Measurements from ENCODE around the gene MAD1L1. TPM values are rescaled to one million over a fixed set of nuclear protein-coding genes. Genes with fewer than 3 reads are reported as not detected.
"Not testable (repeated sequence)": the region's sequence is repeated elsewhere in the genome, so short reads cannot be mapped to it uniquely, and the experiment has no call there.

The MAD1L1 gene
- total RNA-seq, 1 donor from 2014 or later, result 16.2 TPM

GRCh38 chr7:1977876-1978441 lies 254.8 kb downstream of the MAD1L1 start:
- peaks cover 36% of the 10 kb centered on the region for H3K36me3 ChIP-seq

GRCh38 chr7:1977059-1977875 lies 255.5 kb downstream of the MAD1L1 start:
- intact Hi-C loops (cut with micrococcal nuclease), result no loop called here
- no peak for TF ChIP-seq CTCF (IDR thresholded peaks at IDR 0.05; ENCODE audit: borderline replicate concordance)
- peaks cover 36% of the 10 kb centered on the region for H3K36me3 ChIP-seq
- DNase-seq, result no peak
- H3K27ac ChIP-seq (replicated peaks), result no peak overlapping the region
- no peaks in the 10 kb centered on the region for H3K4me1 ChIP-seq
- H3K4me3 ChIP-seq, result no peak overlapping the region
- no peaks in the 10 kb centered on the region for H3K27me3 ChIP-seq (ENCODE audit: low read depth)
- H3K9me3 ChIP-seq (replicated peaks), result no peaks in the 10 kb centered on the region

More at GRCh38 chr7:1977876-1978441, 254.8 kb downstream of the MAD1L1 start:
- Histone ChIP-seq H3K9me3 (replicated peaks) (no peaks in the 10 kb centered on the region), H3K27ac (replicated peaks) (no peak overlapping the region), H3K27me3 (ENCODE audit: low read depth) (no peaks in the 10 kb centered on the region), H3K4me1 (no peaks in the 10 kb centered on the region), H3K4me3 (no peak overlapping the region)
- TF ChIP-seq CTCF (IDR thresholded peaks at IDR 0.05; ENCODE audit: borderline replicate concordance), result no peak
- DNase-seq, result no peak
- intact Hi-C loops (cut with micrococcal nuclease), result no loop called here

GRCh38 chr7:1976521-1976920 lies 256.2 kb downstream of the MAD1L1 start:
- H3K27ac ChIP-seq (replicated peaks); H3K9me3 ChIP-seq (replicated peaks); DNase-seq; intact Hi-C loops (cut with micrococcal nuclease); H3K4me1 ChIP-seq; H3K4me3 ChIP-seq; H3K27me3 ChIP-seq (ENCODE audit: low read depth): not testable (repeated sequence)
- H3K36me3 ChIP-seq, result peaks cover 36% of the 10 kb centered on the region

- peaks cover 36% of the 10 kb centered on the region for H3K36me3 ChIP-seq
- H3K4me3 ChIP-seq, result no peak overlapping the region
- no peaks in the 10 kb centered on the region for H3K27me3 ChIP-seq (ENCODE audit: low read depth)
- H3K4me1 ChIP-seq, result no peaks in the 10 kb centered on the region
- TF ChIP-seq CTCF (IDR thresholded peaks at IDR 0.05; ENCODE audit: borderline replicate concordance), result no peak
- no peaks in the 10 kb centered on the region for H3K9me3 ChIP-seq (replicated peaks)
- intact Hi-C loops (cut with micrococcal nuclease), result no loop called here
- DNase-seq, result no peak
- H3K27ac ChIP-seq (replicated peaks), result no peak overlapping the region
Observed at GRCh38 chr7:1975581-1975980, 257.2 kb downstream of the MAD1L1 start.

DNA sequence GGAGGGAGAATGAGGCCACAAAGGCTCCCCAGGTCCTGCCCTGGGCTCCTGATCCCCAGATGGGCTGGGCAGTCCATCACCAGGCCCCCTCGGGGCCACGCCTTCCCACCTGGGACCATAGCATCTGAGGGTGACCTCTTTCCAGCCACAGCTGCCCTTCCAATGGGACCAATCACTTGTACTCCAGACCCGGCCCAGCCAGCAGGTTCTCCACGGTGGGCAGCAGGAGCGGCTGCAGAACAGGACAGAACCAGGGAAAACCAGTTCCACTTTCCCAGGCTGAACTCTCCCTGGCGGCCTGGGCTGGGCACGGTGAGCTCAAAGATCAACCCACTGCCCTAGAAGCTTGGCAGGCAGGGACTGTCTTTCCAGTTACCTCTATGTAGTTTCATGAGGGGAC lies 257.6 kb downstream of the MAD1L1 start:
- intact Hi-C loops (cut with micrococcal nuclease), result no loop called here
- Histone ChIP-seq H3K4me1 (no peaks in the 10 kb centered on the region), H3K4me3 (no peak overlapping the region), H3K27me3 (ENCODE audit: low read depth) (no peaks in the 10 kb centered on the region), H3K9me3 (replicated peaks) (no peaks in the 10 kb centered on the region), H3K36me3 (peaks cover 36% of the 10 kb centered on the region), H3K27ac (replicated peaks) (no peak overlapping the region)
- no peak for TF ChIP-seq CTCF (IDR thresholded peaks at IDR 0.05; ENCODE audit: borderline replicate concordance)
- DNase-seq, result no peak

All from left ventricle myocardium inferior (tissue), 1 donor.